IPS-20b (cell line): ENCODE measurements around the gene BMPER.

ENCODE experiments used
- H3K27ac ChIP-seq: one replicate; pipeline ENCODE4 v1.5.1; 2013; ENCODE audit warnings: low read length
- H3K27me3 ChIP-seq: 2 replicates; pipeline ENCODE4 v1.6.1; 2013; ENCODE audit warnings: mild to moderate bottlenecking, low read length, inconsistent platforms; ENCODE audit not compliant: insufficient read depth
- H3K36me3 ChIP-seq: 2 replicates; pipeline ENCODE4 v1.6.1; 2013; ENCODE audit warnings: low read depth, mild to moderate bottlenecking, inconsistent platforms, low read length, moderate library complexity; ENCODE audit not compliant: insufficient read depth
- H3K4me1 ChIP-seq: 2 replicates; pipeline ENCODE4 v1.6.1; 2013; ENCODE audit warnings: mild to moderate bottlenecking, control low read depth, inconsistent platforms, low read length, moderate library complexity; ENCODE audit not compliant: insufficient read depth
- H3K4me3 ChIP-seq: 2 replicates; pipeline ENCODE4 v1.5.1; 2013; ENCODE audit warnings: mild to moderate bottlenecking, low read length, inconsistent platforms
- H3K9ac ChIP-seq: 2 replicates; pipeline ENCODE4 v1.6.1; 2013; ENCODE audit warnings: low read depth, mild to moderate bottlenecking, inconsistent platforms, low read length, moderate library complexity
- H3K9me3 ChIP-seq: 2 replicates; pipeline ENCODE4 v1.6.1; 2013; ENCODE audit warnings: mild to moderate bottlenecking, low read depth, low read length, inconsistent platforms; ENCODE audit not compliant: insufficient read depth

Gene BMPER

GRCh38 chr7:34123316-34123715 lies 218.0 kb downstream of the BMPER start:
- Histone ChIP-seq H3K9ac (no peak overlapping the region), H3K4me1 (no peaks in the 10 kb centered on the region), H3K4me3 (no peak overlapping the region), H3K27me3 (no peaks in the 10 kb centered on the region), H3K36me3 (no peaks in the 10 kb centered on the region), H3K27ac (no peak overlapping the region), H3K9me3 (peaks cover 16% of the 10 kb centered on the region)

DNA sequence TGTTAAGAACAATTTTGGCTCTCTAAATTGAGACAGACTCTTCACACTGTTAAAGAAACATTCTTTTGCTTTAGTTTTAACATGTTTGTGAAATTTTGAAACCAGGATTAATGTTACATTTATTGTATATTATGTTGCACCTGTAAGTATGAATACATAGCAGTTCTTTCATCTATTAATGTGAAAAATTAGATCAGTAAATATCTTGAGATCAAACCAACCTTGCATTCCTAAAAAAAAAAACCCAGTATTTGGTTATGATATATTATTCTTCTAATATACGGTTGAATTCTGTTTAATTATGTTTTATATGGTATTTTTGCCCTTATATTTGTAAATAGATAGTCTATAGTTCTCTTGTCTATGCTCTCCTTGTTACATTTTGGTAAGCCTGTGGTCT lies 219.4 kb downstream of the BMPER start:
- Histone ChIP-seq H3K9me3 (peaks cover 16% of the 10 kb centered on the region), H3K36me3 (no peaks in the 10 kb centered on the region), H3K9ac (no peak overlapping the region), H3K27me3 (no peaks in the 10 kb centered on the region), H3K27ac (no peak overlapping the region), H3K4me3 (no peak overlapping the region), H3K4me1 (no peaks in the 10 kb centered on the region)

GRCh38 chr7:34128762-34129161 lies 223.4 kb downstream of the BMPER start:
- H3K36me3 ChIP-seq: no peaks in the 10 kb centered on the region
- H3K27ac ChIP-seq: no peak overlapping the region
- H3K4me1 ChIP-seq: no peaks in the 10 kb centered on the region
- no peaks in the 10 kb centered on the region for H3K27me3 ChIP-seq
- no peak overlapping the region for H3K4me3 ChIP-seq
- no peak overlapping the region for H3K9ac ChIP-seq
- peaks cover 16% of the 10 kb centered on the region for H3K9me3 ChIP-seq

DNA sequence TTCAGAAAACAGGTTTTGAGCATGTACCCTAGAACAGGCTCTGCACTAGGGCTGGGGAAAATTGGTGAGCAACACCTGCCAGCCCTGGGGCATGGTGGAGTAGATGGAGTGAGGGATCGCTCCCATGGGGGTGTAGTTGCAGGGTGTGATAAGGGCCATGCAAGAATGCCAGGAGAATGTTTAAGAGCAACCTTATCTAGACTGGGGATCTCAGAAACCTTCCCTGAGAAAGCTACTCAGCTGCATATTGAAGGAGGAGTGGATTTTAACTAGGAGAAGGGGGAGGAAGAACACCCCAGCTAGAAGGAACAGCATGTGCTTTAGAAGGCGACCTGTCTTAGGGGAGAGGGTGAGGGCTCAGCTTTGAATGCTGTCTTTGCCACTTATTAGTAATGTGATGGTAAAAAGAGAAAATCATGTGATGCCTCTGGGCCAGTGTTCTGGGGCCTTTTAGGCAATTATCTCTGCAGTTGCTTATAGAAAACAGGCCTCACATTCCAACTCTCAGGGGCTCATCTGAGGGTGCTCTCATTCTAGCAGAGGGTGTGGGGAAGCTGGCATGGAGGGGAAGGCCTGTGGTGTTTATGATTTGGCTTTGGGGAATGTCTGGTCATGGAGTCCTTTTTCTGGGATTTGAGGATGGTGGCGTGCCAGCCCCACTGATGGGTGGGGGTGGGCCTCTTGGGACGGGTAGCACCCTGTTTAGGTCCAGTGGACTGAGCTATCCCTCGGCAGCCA lies 225.4 kb downstream of the BMPER start:
- H3K27me3 ChIP-seq: no peaks in the 10 kb centered on the region
- H3K4me3 ChIP-seq: no peak overlapping the region
- no peaks in the 10 kb centered on the region for H3K4me1 ChIP-seq
- H3K36me3 ChIP-seq: no peaks in the 10 kb centered on the region
- no peak overlapping the region for H3K27ac ChIP-seq
- H3K9ac ChIP-seq: no peak overlapping the region
- H3K9me3 ChIP-seq: 0 out of 2 replicates have a peak, but pooled peaks cover 2% of the 10 kb centered on the region

- H3K4me1 ChIP-seq: 0 out of 2 replicates have a peak, but pooled peaks cover 5% of the 10 kb centered on the region
Observed at GRCh38 chr7:34131371-34131770, 226.0 kb downstream of the BMPER start.

DNA sequence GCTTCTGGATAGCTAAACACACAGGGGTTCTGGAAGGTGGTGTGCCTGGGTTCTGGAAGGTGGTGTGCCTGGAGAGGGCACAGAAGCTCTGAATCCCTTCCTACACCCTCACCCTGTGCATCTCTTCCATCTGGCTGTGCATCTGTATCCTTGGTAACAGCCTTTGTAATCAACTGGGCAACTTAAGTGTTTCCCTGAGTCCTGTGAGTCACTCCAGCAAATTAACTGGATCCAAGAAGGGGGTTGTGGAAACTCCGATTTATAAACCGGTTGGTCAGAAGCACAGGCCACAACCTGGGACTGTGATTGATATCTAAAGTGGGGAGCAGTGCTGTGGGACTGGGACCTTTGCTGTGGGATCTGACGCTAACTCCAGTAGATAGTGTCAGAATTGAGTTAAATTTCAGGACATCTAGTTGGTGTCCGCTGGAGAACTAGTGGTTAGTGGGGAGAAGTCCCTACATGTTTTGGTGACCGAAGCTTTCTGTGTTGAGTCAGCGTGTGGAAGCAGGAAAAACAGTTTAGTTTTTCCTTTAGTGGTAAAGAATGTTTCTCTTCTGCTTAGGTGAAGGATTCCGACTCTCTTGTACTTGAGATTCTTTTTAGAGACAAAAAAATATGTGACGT lies 228.1 kb downstream of the BMPER start:
- H3K9ac ChIP-seq: no peak overlapping the region
- no peaks in the 10 kb centered on the region for H3K27me3 ChIP-seq
- no peak overlapping the region for H3K27ac ChIP-seq
- H3K9me3 ChIP-seq: no peaks in the 10 kb centered on the region
- H3K4me1 ChIP-seq: peaks cover 9% of the 10 kb centered on the region
- no peaks in the 10 kb centered on the region for H3K36me3 ChIP-seq
- H3K4me3 ChIP-seq: no peak overlapping the region

More at GRCh38 chr7:34131371-34131770, 226.0 kb downstream of the BMPER start:
- H3K27ac ChIP-seq: no peak overlapping the region
- no peak overlapping the region for H3K4me3 ChIP-seq
- no peaks in the 10 kb centered on the region for H3K9me3 ChIP-seq
- no peak overlapping the region for H3K9ac ChIP-seq
- H3K36me3 ChIP-seq: no peaks in the 10 kb centered on the region
- H3K27me3 ChIP-seq: no peaks in the 10 kb centered on the region

DNA sequence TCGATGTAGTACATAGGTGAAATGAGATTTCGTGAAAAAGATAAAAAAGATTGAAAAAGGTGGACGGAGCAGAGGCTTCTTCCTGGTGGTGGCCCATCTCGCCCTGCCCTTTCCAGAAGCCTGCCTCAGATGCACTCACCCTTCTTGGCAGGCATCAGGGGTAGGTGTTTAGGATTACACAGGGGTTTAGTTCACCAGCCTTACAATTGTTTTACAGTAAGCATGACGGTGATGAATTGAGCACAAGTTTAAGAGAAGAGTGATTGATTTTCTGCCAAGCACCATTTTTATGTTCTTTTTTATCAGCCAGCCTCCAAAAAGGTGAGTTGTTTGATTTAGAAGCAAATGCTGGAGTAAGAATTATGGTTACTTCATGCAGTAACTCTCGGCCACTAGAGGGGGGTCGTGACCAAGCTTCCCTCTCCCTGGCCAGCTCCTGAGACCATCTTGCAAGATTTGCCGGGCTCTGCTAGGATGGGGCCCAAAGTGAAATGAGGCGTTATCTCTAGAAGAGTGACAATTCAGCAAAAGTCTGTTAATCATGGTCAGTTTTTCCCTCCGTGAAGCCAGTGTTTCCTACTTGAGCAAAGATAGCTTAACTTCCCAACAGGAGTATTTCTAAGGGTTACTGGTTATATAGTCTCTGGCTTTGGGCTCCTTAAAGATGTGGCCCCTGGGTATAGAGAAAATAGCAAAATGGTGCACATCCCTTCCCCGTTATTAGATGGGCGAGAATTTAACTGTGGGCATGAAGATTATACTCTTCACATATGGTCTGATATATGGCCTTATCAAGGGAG lies 228.8 kb downstream of the BMPER start:
- H3K4me1 ChIP-seq: peaks cover 15% of the 10 kb centered on the region
- H3K27me3 ChIP-seq: no peaks in the 10 kb centered on the region
- H3K4me3 ChIP-seq: no peak overlapping the region
- H3K9ac ChIP-seq: no peak overlapping the region
- H3K9me3 ChIP-seq: no peaks in the 10 kb centered on the region
- H3K36me3 ChIP-seq: no peaks in the 10 kb centered on the region
- H3K27ac ChIP-seq: no peak overlapping the region

DNA sequence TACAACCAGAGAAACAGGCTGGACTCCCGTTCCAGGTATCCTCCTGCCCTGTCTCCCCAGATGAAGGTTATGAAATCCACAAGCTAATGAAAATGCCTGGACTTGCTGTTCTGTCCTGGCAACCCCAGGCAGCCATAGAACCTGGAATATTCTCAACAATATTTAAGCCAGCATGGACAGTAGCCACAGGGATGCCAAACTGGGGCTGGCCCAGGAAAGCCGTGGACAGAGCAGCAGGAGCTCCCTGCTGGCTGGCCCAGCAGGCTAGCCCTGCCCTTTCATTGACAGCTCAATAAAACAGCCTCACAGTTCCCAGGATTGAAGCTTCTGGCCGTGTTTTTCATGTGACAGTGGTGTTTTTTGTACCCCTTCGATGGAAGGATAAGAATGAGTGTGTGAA lies 230.6 kb downstream of the BMPER start:
- Histone ChIP-seq H3K9ac (no peak overlapping the region), H3K27ac (no peak overlapping the region), H3K27me3 (no peaks in the 10 kb centered on the region), H3K4me3 (no peak overlapping the region), H3K36me3 (no peaks in the 10 kb centered on the region), H3K9me3 (no peaks in the 10 kb centered on the region), H3K4me1 (peaks cover 23% of the 10 kb centered on the region)

DNA sequence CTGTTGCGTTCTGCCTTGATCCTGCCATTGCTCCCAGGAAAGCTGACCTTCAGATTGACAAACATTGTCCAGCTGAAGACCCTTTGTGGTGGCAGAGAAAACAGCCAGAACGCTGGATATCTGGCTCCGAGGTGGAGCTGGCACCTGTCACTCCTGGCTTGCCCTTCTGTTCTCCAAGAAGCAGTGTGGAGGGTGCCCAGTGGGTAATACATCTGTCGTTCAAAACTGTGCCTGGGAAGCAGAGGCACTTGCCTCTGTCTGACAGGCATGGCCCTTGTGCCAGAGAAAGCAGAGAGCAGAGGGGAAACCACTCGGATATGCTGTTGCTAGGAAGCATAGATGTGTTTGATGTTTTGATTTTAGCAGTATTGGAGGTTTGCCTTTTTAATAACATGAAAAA lies 231.4 kb downstream of the BMPER start:
- Histone ChIP-seq H3K36me3 (no peaks in the 10 kb centered on the region), H3K27ac (no peak overlapping the region), H3K4me3 (no peak overlapping the region), H3K4me1 (peaks cover 23% of the 10 kb centered on the region), H3K27me3 (no peaks in the 10 kb centered on the region), H3K9me3 (no peaks in the 10 kb centered on the region), H3K9ac (no peak overlapping the region)

GRCh38 chr7:34137176-34137575 lies 231.8 kb downstream of the BMPER start:
- Histone ChIP-seq H3K36me3 (no peaks in the 10 kb centered on the region), H3K9ac (no peak overlapping the region), H3K27ac (no peak overlapping the region), H3K9me3 (no peaks in the 10 kb centered on the region), H3K27me3 (no peaks in the 10 kb centered on the region), H3K4me3 (no peak overlapping the region), H3K4me1 (peaks cover 23% of the 10 kb centered on the region)

DNA sequence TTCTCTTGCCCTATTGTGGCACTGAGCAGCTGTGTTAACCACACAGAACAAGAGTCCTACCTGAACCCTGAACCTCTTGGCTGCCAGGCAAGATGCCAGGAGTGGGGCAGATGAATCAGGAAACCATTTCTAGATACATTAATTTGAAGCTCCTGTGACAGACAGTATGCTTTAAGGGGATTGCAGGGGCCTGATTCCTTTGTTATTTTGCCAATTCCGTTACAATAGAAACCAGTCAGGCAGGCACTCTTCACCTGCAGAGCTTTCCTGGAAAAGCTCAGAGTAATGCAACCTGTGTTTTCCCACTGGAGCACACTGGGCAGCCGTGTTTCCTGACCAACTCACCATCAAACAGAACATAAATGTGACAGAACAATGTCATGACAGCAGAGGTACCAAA lies 233.1 kb downstream of the BMPER start:
- H3K4me3 ChIP-seq: no peak overlapping the region
- H3K9ac ChIP-seq: no peak overlapping the region
- H3K27me3 ChIP-seq: no peaks in the 10 kb centered on the region
- H3K27ac ChIP-seq: no peak overlapping the region
- H3K9me3 ChIP-seq: no peaks in the 10 kb centered on the region
- H3K4me1 ChIP-seq: peaks cover 23% of the 10 kb centered on the region
- H3K36me3 ChIP-seq: no peaks in the 10 kb centered on the region
